CD4-positive, alpha-beta T cell (primary cell): ENCODE results near the gene PCTP. TPM values are rescaled to one million over a fixed set of nuclear protein-coding genes. Genes with fewer than 3 reads are reported as not detected.

ENCODE experiments used
- ATAC-seq: fragments of 200-7000 bp; cut with Tn5 transposase; one replicate; pipeline ENCODE4 v1.10.0; 2022; ENCODE audit warnings: mild to moderate bottlenecking; ENCODE audit not compliant: poor library complexity
- CTCF ChIA-PET: fragments of 350-600 bp; sonication (Branson Sonifier 250); formaldehyde crosslinking; loops from one replicate; lab custom pipeline; 2021; ENCODE audit warnings: antibody characterized with exemption, inconsistent platforms; lab: Charles Lee
- POLR2A ChIA-PET: fragments of 350-600 bp; sonication (Branson Sonifier 250); formaldehyde crosslinking; loops from one replicate; lab custom pipeline; 2021; ENCODE audit warnings: antibody characterized with exemption, inconsistent platforms; lab: Charles Lee
- DNase-seq, 14 experiments: peaks; one replicate each; pipeline ENCODE4 v3.0.0-alpha.2; 2013 to 2020; ENCODE audit warnings: mixed read lengths in 2 of 14
- H3K27ac ChIP-seq, 2 donors: one replicate each; pipeline versions ENCODE4 v1.5.1 to v1.7.0; 2013; ENCODE audit warnings: low read length in 2 of 2, low read depth in 1 of 2, mild to moderate bottlenecking in 1 of 2
- H3K27me3 ChIP-seq, 2 experiments: 1 replicate in 1 of 2; 2 replicates in 1 of 2; pipeline versions ENCODE4 v1.6.1 to v1.7.0; 2013; ENCODE audit warnings: low read length in 2 of 2, control low read depth in 1 of 2, mild to moderate bottlenecking in 1 of 2, moderate library complexity in 1 of 2; ENCODE audit not compliant: insufficient read depth in 2 of 2, control insufficient read depth in 1 of 2
- H3K36me3 ChIP-seq: one replicate; pipeline ENCODE4 v1.6.1; 2013; ENCODE audit warnings: low read length, control low read depth; ENCODE audit not compliant: insufficient read depth
- H3K4me1 ChIP-seq: one replicate; pipeline ENCODE4 v1.6.1; 2013; ENCODE audit warnings: low read length, control low read depth; ENCODE audit not compliant: insufficient read depth
- H3K4me3 ChIP-seq: one replicate; pipeline ENCODE4 v1.5.1; 2013; ENCODE audit warnings: mild to moderate bottlenecking, low read length, moderate library complexity
- H3K9me3 ChIP-seq, 2 experiments: 1 replicate in 1 of 2; 2 replicates in 1 of 2; pipeline versions ENCODE4 v1.6.1 to v1.7.0; 2013; ENCODE audit warnings: low read length in 2 of 2, mild to moderate bottlenecking in 2 of 2, control low read depth in 1 of 2, moderate library complexity in 1 of 2; ENCODE audit not compliant: control insufficient read depth in 1 of 2, insufficient read depth in 1 of 2
- H3K27ac Mint-ChIP-seq: one replicate; pipeline ENCODE4 v1.8.0; 2020; ENCODE audit warnings: mixed read lengths
- H3K27me3 Mint-ChIP-seq: one replicate; pipeline ENCODE4 v1.8.0; 2021; ENCODE audit warnings: mixed read lengths
- H3K36me3 Mint-ChIP-seq: one replicate; pipeline ENCODE4 v1.8.0; 2021; ENCODE audit warnings: low read depth, mixed read lengths
- H3K4me1 Mint-ChIP-seq: one replicate; pipeline ENCODE4 v1.8.0; 2021; ENCODE audit warnings: low read depth, mixed read lengths
- H3K4me3 Mint-ChIP-seq: one replicate; pipeline ENCODE4 v1.8.0; 2020; ENCODE audit warnings: mild to moderate bottlenecking, mixed read lengths
- H3K9me3 Mint-ChIP-seq: one replicate; pipeline ENCODE4 v1.8.0; 2020; ENCODE audit warnings: mixed read lengths
- CTCF ChIP-seq: fragments of 200-600 bp; IDR thresholded peaks from one replicate; pipeline ENCODE4 v1.8.0; 2022; ENCODE audit warnings: antibody characterized with exemption, mild to moderate bottlenecking
- intact Hi-C, 2 experiments: fragments of 100-400 bp; cut with DNase I in 1 of 2; cut with micrococcal nuclease in 1 of 2; formaldehyde crosslinking; loops; one replicate each; pipeline versions ENCODE4 v1.15.1 to v1.9.0; 2023 to 2025; cut with DNase I, micrococcal nuclease
- total RNA-seq, 174 experiments: library from RNA in 2 of 174; stranded (reverse) in 2 of 174; gene quantifications; one replicate each; pipeline ENCODE4 v1.2.3 and lab custom pipeline; 2021 to 2026

PCTP gene
- total RNA-seq, 2 experiments from 2014 or later = 1.1 to 1.2 TPM

- Histone ChIP-seq H3K4me3 (no peak overlapping the region), H3K4me1 (no peaks in the 10 kb centered on the region), H3K27me3 (peaks cover 3 to 11% of the 10 kb centered on the region in 2 experiments), H3K27ac (no peak overlapping the region), H3K9me3 (peaks cover 0 to 3% of the 10 kb centered on the region in 2 experiments), H3K36me3 (no peaks in the 10 kb centered on the region)
- Mint-ChIP-seq H3K9me3 (no peaks in the 10 kb centered on the region), H3K27ac (no peak overlapping the region), H3K4me3 (no peak overlapping the region), H3K4me1 (no peaks in the 10 kb centered on the region), H3K27me3 (peaks cover 45% of the 10 kb centered on the region), H3K36me3 (no peaks in the 10 kb centered on the region)
- ChIA-PET CTCF (no interaction called here), POLR2A (no interaction called here)
- TF ChIP-seq CTCF = no peak
- DNase-seq (no peak), ATAC-seq (no peak)
- intact Hi-C loops = no loop called here
These were observed 45.0 kb upstream of the PCTP start for GRCh38 chr17:55705847-55706246.

GRCh38 chr17:55706808-55707773 is 43.8 kb upstream of the PCTP start:
- CTCF ChIA-PET = interaction anchor here (1.2 to 2.0 kb wide), 2 partner anchors 11 to 12 kb away, joined by 3 to 6 read pairs; no protein-coding TSS in a partner anchor
- H3K4me3 Mint-ChIP-seq = no peak overlapping the region

More at GRCh38 chr17:55706808-55707773, 43.8 kb upstream of the PCTP start:
- peaks cover 0 to 2% of the 10 kb centered on the region in 2 experiments for H3K9me3 ChIP-seq
- no peaks in the 10 kb centered on the region for H3K36me3 ChIP-seq
- POLR2A ChIA-PET = no interaction called here
- H3K27ac ChIP-seq = no peak overlapping the region
- no peaks in the 10 kb centered on the region for H3K4me1 ChIP-seq
- Mint-ChIP-seq H3K4me1 (no peaks in the 10 kb centered on the region), H3K27me3 (peaks cover 41% of the 10 kb centered on the region), H3K9me3 (no peaks in the 10 kb centered on the region), H3K36me3 (no peaks in the 10 kb centered on the region), H3K27ac (no peak overlapping the region)
- ATAC-seq (no peak), DNase-seq (no peak)
- intact Hi-C loops = no loop called here
- H3K27me3 ChIP-seq = peaks cover 3 to 11% of the 10 kb centered on the region in 2 experiments
- TF ChIP-seq CTCF = no peak
- H3K4me3 ChIP-seq = no peak overlapping the region
